Breast epithelium (tissue), 4 donors: ENCODE results near the gene TPBG. TPM values are rescaled to one million over a fixed set of nuclear protein-coding genes. Genes with fewer than 3 reads are reported as not detected.

Source experiments
- DNase-seq, 2 donors: peaks; one replicate each; pipeline ENCODE4 v3.0.0-alpha.2; 2019; ENCODE audit warnings: low spot score in 2 of 2
- H3K27ac ChIP-seq, 2 donors: fragments of 200-600 bp; sonication (generic) in 1 of 2; one replicate each; pipeline ENCODE4 v1.5.1; 2016 to 2019; ENCODE audit warnings: mild to moderate bottlenecking in 1 of 2
- H3K27me3 ChIP-seq, 2 donors: fragments of 200-600 bp; sonication (generic) in 1 of 2; one replicate each; pipeline versions ENCODE4 v1.5.1 to v1.6.0; 2017 to 2019; ENCODE audit warnings: control low read depth in 1 of 2, mild to moderate bottlenecking in 1 of 2
- H3K36me3 ChIP-seq: fragments of 200-600 bp; one replicate; pipeline ENCODE4 v1.5.1; 2019
- H3K4me1 ChIP-seq, 2 donors: fragments of 200-600 bp; sonication (generic); one replicate each; pipeline ENCODE4 v1.5.1; 2016 to 2019; ENCODE audit warnings: control low read depth in 1 of 2
- H3K4me3 ChIP-seq, 3 donors: fragments of 200-600 bp; sonication (generic); 1 replicate in 2 of 3; 2 replicates in 1 of 3; pipeline ENCODE4 v1.5.1; 2016 to 2019; ENCODE audit warnings: mild to moderate bottlenecking in 3 of 3, moderate library complexity in 2 of 3
- H3K9me3 ChIP-seq, 2 donors: fragments of 200-600 bp; sonication (generic) in 1 of 2; one replicate each; pipeline ENCODE4 v1.5.1; 2016 to 2019; ENCODE audit warnings: control low read depth in 1 of 2
- CTCF ChIP-seq, 3 donors: fragments of 450-650 bp; IDR thresholded peaks; one replicate each; pipeline ENCODE4 v1.5.1; 2016 to 2017; ENCODE audit warnings: antibody characterized with exemption in 3 of 3, mild to moderate bottlenecking in 3 of 3, moderate library complexity in 3 of 3
- POLR2A ChIP-seq: fragments of 450-650 bp; IDR thresholded peaks from one replicate; pipeline ENCODE4 v1.6.1; 2016; ENCODE audit warnings: antibody characterized with exemption, mild to moderate bottlenecking, moderate library complexity
- POLR2AphosphoS5 ChIP-seq, 3 donors: sonication (generic); formaldehyde crosslinking; IDR thresholded peaks; one replicate each; pipeline ENCODE4 v1.6.1; 2017; ENCODE audit warnings: antibody characterized with exemption in 3 of 3
- intact Hi-C: fragments of 100-400 bp; cut with DNase I; formaldehyde crosslinking; loops from one replicate; pipeline ENCODE4 v1.15.1; 2023; ENCODE audit warnings: low total_unique reads
- total RNA-seq, 3 donors: library from RNA; depleted of rRNA; stranded (reverse); fragments of >200 nt; gene quantifications; one replicate each; pipeline ENCODE4 v1.1.0, GENCODE V29; 2016

Gene TPBG
- total RNA-seq, 3 donors from 2014 or later, result 20.8 to 73.2 (median 49.2) TPM

- intact Hi-C loops, result no loop called here
- Histone ChIP-seq H3K27me3 (no peaks in the 10 kb centered on the region), H3K4me1 (no peaks in the 10 kb centered on the region), H3K36me3 (no peaks in the 10 kb centered on the region), H3K27ac (no peak overlapping the region), H3K9me3 (no peaks in the 10 kb centered on the region), H3K4me3 (no peak overlapping the region)
- no peak for TF ChIP-seq CTCF (IDR thresholded peaks at IDR 0.05)
- TF ChIP-seq POLR2A, result no peak
- TF ChIP-seq POLR2AphosphoS5 (IDR thresholded peaks at IDR 0.05), result no peak
- DNase-seq, result no peak
These were observed 32.4 kb upstream of the TPBG start for GRCh38 chr6:82331031-82331773.

DNA sequence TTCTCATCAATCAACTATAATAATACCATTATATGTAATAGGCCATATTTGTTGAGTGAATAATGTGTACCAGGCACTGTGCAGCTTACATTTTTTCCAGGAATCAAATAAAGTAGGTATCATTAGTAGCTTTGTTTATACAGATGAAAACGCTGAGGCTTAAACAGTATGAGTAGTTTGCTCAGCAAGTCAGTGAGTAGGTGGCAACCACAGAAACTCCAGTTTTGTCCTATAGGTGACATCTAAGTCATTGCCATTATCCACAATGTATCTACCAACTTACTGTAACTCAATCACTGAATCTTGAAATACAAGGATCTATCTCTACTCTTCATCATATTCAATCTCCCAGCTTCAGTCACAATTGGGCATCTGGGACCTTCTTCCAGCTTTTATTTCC is 29.8 kb upstream of the TPBG start:
- no peaks in the 10 kb centered on the region for H3K4me1 ChIP-seq
- no peaks in the 10 kb centered on the region for H3K9me3 ChIP-seq
- H3K27me3 ChIP-seq, result no peaks in the 10 kb centered on the region
- no peaks in the 10 kb centered on the region for H3K36me3 ChIP-seq
- no peak for DNase-seq
- H3K27ac ChIP-seq, result no peak overlapping the region
- no peak overlapping the region for H3K4me3 ChIP-seq
- intact Hi-C loops, result no loop called here
- TF ChIP-seq CTCF (IDR thresholded peaks at IDR 0.05) (no peak), POLR2A (no peak), POLR2AphosphoS5 (IDR thresholded peaks at IDR 0.05) (no peak)

GRCh38 chr6:82337688-82338257 is 25.8 kb upstream of the TPBG start:
- H3K4me3 ChIP-seq, result no peak overlapping the region
- intact Hi-C loops, result no loop called here
- peak in 1 of 2 donors; percentile 30 for DNase-seq
- no peaks in the 10 kb centered on the region for H3K4me1 ChIP-seq
- H3K36me3 ChIP-seq, result no peaks in the 10 kb centered on the region
- H3K9me3 ChIP-seq, result peaks cover 9 to 11% of the 10 kb centered on the region in 2 donors
- TF ChIP-seq CTCF (IDR thresholded peaks at IDR 0.05) (no peak), POLR2A (no peak), POLR2AphosphoS5 (IDR thresholded peaks at IDR 0.05) (no peak)
- H3K27me3 ChIP-seq, result no peaks in the 10 kb centered on the region
- no peak overlapping the region for H3K27ac ChIP-seq

- no peaks in the 10 kb centered on the region for H3K36me3 ChIP-seq
- H3K27me3 ChIP-seq, result no peaks in the 10 kb centered on the region
- no peak for DNase-seq
- no peak for TF ChIP-seq CTCF (IDR thresholded peaks at IDR 0.05)
- no peak for TF ChIP-seq POLR2A
- no peaks in the 10 kb centered on the region for H3K4me1 ChIP-seq
- H3K9me3 ChIP-seq, result no peaks in the 10 kb centered on the region
- H3K4me3 ChIP-seq, result no peak overlapping the region
- intact Hi-C loops, result no loop called here
- no peak overlapping the region for H3K27ac ChIP-seq
These were observed 15.5 kb upstream of the TPBG start for GRCh38 chr6:82348130-82348529.

- no peak overlapping the region for H3K4me3 ChIP-seq
- intact Hi-C loops, result no loop called here
- H3K4me1 ChIP-seq, result no peaks in the 10 kb centered on the region
- TF ChIP-seq POLR2A (no peak), CTCF (IDR thresholded peaks at IDR 0.05) (no peak), POLR2AphosphoS5 (IDR thresholded peaks at IDR 0.05) (no peak)
- no peaks in the 10 kb centered on the region for H3K36me3 ChIP-seq
- no peaks in the 10 kb centered on the region for H3K27me3 ChIP-seq
- DNase-seq, result no peak
- H3K9me3 ChIP-seq, result no peaks in the 10 kb centered on the region
- H3K27ac ChIP-seq, result no peak overlapping the region
These were observed 9.8 kb upstream of the TPBG start for GRCh38 chr6:82353848-82354247.
